Measurements from ENCODE around the gene PKNOX2.

DNA sequence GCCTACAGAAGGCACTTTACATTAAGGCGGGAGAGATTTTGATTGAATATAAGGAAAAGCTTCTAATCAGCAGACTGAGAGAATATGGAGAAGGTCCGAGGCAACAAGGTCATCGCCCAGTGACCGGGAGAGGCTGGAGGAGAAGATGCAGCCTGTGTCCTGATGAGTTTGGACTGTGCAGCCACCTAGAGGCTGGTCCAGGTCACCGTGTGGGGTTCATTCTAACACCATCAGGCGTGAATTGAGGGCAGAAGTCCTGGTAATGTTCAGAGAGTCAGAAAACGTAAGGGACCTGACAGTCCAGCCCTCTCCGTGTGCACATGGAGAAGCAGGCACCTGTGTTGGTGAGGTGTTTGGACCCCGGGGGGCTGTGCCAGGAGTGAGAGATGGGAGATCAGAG is 228.8 kb downstream of the PKNOX2 start:
- TF ChIP-seq, protein P1, sequence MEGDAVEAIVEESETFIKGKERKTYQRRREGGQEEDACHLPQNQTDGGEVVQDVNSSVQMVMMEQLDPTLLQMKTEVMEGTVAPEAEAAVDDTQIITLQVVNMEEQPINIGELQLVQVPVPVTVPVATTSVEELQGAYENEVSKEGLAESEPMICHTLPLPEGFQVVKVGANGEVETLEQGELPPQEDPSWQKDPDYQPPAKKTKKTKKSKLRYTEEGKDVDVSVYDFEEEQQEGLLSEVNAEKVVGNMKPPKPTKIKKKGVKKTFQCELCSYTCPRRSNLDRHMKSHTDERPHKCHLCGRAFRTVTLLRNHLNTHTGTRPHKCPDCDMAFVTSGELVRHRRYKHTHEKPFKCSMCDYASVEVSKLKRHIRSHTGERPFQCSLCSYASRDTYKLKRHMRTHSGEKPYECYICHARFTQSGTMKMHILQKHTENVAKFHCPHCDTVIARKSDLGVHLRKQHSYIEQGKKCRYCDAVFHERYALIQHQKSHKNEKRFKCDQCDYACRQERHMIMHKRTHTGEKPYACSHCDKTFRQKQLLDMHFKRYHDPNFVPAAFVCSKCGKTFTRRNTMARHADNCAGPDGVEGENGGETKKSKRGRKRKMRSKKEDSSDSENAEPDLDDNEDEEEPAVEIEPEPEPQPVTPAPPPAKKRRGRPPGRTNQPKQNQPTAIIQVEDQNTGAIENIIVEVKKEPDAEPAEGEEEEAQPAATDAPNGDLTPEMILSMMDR (IDR thresholded peaks at IDR 0.05; ENCODE audit: insufficient read depth, low read length), result no peak
- no peak for TF ChIP-seq POLR2AphosphoS5 (IDR thresholded peaks at IDR 0.05; ENCODE audit: low read depth)
- no peak for TF ChIP-seq GABPA (IDR thresholded peaks at IDR 0.05; ENCODE audit: low read depth)
